GM08714 (cell line): ENCODE data around the gene OBI1.
A peak's percentile ranks its signal among the peaks of the same experiment; 100 is the strongest.
"Not testable (repeated sequence)": the region's sequence is repeated elsewhere in the genome, so short reads cannot be mapped to it uniquely, and the experiment has no call there.

Experiments
- H3K4me3 ChIP-seq: fragments of 200-500 bp; sonication (Bioruptor generic); 2 replicates; pipeline ENCODE4 v1.5.1; 2014; ENCODE audit warnings: mild to moderate bottlenecking, low read length, inconsistent platforms
- ZNF274 ChIP-seq: IDR thresholded peaks from 2 replicates; pipeline ENCODE4 v1.6.1; 2012; ENCODE audit warnings: mild to moderate bottlenecking, low read depth, low read length

OBI1 gene

DNA sequence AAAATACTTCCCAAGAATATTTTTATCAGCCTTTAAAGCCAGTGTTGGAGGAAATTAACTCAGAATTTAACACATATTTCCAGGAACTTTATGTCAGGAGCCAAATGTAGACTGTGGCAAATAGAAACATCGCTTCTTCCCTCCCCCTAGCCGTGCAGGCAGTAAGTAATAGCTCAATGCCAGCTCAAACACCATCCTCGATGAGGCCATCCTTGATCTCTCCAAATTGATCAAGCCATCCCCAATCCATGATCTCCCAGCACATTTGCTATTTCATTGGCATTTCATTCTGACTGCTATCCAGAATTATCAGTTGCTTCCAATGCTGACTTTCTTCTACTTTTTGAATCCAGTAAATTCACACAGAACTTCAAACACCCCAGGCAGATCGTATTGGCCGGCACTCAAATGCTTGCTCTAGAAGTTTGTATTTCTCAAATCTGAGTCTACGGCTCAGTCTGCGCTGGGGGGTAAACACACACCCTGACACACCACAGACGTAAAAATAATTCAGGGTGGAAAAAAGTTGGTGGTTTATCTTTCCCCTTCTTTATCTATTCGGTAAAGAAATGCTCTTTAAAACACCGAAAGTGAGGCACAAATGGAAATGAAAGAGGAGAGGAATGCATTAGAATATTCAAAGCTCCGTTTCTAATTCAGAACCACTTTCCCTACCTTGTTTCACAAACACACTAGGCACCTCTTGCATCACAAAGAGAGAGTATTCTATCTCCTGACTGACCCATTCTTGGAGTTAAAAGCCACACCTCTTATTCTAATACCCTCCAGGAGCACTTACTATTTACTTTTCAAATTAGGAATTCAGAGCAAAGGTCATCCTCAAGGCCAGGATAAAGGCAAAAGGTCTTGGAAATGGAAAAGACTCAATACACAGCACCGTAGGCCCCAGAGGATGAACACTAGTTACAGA is 991 bp downstream of the OBI1 start:
- TF ChIP-seq ZNF274 = no peak
- H3K4me3 ChIP-seq = peak overlapping the region; percentile 88

GRCh38 chr13:78655906-78656305 is 3.0 kb downstream of the OBI1 start:
- TF ChIP-seq ZNF274 = no peak
- H3K4me3 ChIP-seq = no peak overlapping the region

DNA sequence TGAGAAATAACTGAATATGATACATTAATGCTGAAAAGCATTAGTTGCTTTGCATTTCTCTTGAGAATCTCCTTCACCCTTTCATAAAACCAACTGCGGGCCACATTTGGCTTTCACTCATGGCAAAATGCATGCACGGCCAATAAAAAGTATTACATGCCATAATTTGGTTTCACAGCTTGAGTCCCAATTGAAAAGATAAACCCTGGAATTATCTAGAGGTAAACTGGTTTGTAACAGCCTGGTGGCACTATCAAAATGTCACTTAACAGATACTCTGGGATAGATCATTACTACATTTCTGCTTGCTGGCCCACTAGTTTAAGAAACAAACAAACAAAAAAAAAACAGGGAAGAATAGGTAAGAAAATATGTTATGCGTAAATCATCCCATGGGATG is 3.9 kb downstream of the OBI1 start:
- no peak for TF ChIP-seq ZNF274
- H3K4me3 ChIP-seq = no peak overlapping the region

- no peak for TF ChIP-seq ZNF274
- no peak overlapping the region for H3K4me3 ChIP-seq
Measured at GRCh38 chr13:78652651-78653050, 6.3 kb downstream of the OBI1 start.

DNA sequence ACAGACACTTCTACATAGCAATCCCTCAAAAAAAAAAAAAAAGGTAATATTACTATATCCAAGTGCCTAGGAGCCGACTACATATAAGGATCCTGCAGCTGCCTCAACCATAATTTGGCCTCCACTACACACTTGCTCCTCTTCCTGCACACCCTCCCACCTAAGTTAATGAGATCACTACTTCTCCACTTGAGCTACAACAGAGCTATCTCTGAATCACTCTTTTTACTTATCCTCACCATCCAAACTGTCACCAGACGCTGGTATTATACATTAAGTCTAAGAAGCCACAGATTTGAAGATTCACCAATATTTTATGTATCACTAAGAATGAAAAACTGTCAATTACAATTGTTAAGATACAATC is 8.3 kb downstream of the OBI1 start:
- TF ChIP-seq ZNF274 = no peak
- no peak overlapping the region for H3K4me3 ChIP-seq

- H3K4me3 ChIP-seq = no peak overlapping the region
- no peak for TF ChIP-seq ZNF274
Measured at GRCh38 chr13:78649997-78650716, 8.8 kb downstream of the OBI1 start.

- not testable (repeated sequence) for H3K4me3 ChIP-seq
Measured at GRCh38 chr13:78647109-78647678, 11.8 kb downstream of the OBI1 start.

GRCh38 chr13:78638216-78638615 is 20.7 kb downstream of the OBI1 start:
- TF ChIP-seq ZNF274 = no peak
- H3K4me3 ChIP-seq = no peak overlapping the region

GRCh38 chr13:78636495-78636894 is 22.5 kb downstream of the OBI1 start:
- TF ChIP-seq ZNF274 = no peak
- H3K4me3 ChIP-seq = no peak overlapping the region

GRCh38 chr13:78632996-78633395 is 26.0 kb downstream of the OBI1 start:
- no peak for TF ChIP-seq ZNF274

GRCh38 chr13:78631077-78631476 is 27.9 kb downstream of the OBI1 start:
- H3K4me3 ChIP-seq = no peak overlapping the region
- no peak for TF ChIP-seq ZNF274

More at GRCh38 chr13:78632996-78633395, 26.0 kb downstream of the OBI1 start:
- no peak overlapping the region for H3K4me3 ChIP-seq

DNA sequence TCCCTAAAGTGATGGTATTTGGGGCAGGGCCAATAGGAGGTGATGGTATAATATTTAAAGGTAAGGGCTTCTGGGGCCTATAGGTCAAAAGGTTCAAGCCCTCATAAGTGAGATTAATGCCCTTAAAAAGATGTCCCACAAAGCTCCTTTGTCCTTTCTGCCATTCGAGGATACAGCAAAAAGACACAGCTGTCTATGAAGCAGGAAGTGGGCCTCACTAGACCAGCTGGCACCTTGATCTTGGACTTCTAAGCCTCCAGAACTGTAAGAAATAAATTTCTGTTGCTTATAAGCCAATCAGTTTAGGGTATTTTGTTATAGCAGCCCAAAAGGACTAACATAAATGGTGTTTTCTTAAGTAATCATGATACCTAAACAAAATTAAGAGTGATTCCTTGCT is 28.4 kb downstream of the OBI1 start:
- TF ChIP-seq ZNF274 = no peak
- H3K4me3 ChIP-seq = no peak overlapping the region

- H3K4me3 ChIP-seq = no peak overlapping the region
Measured at GRCh38 chr13:78625384-78625783, 33.6 kb downstream of the OBI1 start.

GRCh38 chr13:78623132-78623531 is 35.8 kb downstream of the OBI1 start:
- TF ChIP-seq ZNF274 = no peak
- H3K4me3 ChIP-seq = no peak overlapping the region

More at GRCh38 chr13:78625384-78625783, 33.6 kb downstream of the OBI1 start:
- no peak for TF ChIP-seq ZNF274
